Testis (tissue), 3 donors: ENCODE data around the gene PPP1R17. TPM values are rescaled to one million over a fixed set of nuclear protein-coding genes. Genes with fewer than 3 reads are reported as not detected.

ENCODE experiments used
- DNase-seq: peaks from one replicate; pipeline ENCODE4 v3.0.0-alpha.2; 2019
- H3K27ac ChIP-seq, 2 donors: fragments of 200-600 bp; sonication (generic); one replicate each; pipeline ENCODE4 v1.5.1; 2019
- H3K27me3 ChIP-seq: fragments of 200-600 bp; sonication (generic); one replicate; pipeline ENCODE4 v1.5.1; 2019
- H3K36me3 ChIP-seq: fragments of 200-600 bp; sonication (generic); one replicate; pipeline ENCODE4 v1.5.1; 2017; ENCODE audit warnings: low read depth; ENCODE audit errors: missing control alignments
- H3K4me1 ChIP-seq: fragments of 200-600 bp; sonication (generic); one replicate; pipeline ENCODE4 v1.5.1; 2019
- H3K4me3 ChIP-seq, 2 donors: fragments of 200-600 bp; sonication (generic); one replicate each; pipeline ENCODE4 v1.5.1; 2017 to 2019
- H3K9me3 ChIP-seq: fragments of 200-600 bp; sonication (generic); one replicate; pipeline ENCODE4 v1.5.1; 2017
- CTCF ChIP-seq, 3 experiments: fragments of 450-650 bp in 2 of 3; fragments of 200-600 bp in 1 of 3; sonication (generic) in 1 of 3; IDR thresholded peaks; one replicate each; pipeline ENCODE4 v1.5.1; 2016 to 2019; ENCODE audit warnings: antibody characterized with exemption in 3 of 3, mild to moderate bottlenecking in 2 of 3, moderate library complexity in 1 of 3
- POLR2A ChIP-seq: fragments of 450-650 bp; IDR thresholded peaks from one replicate; pipeline ENCODE4 v1.6.1; 2017; ENCODE audit warnings: antibody characterized with exemption, mild to moderate bottlenecking, moderate library complexity
- WGBS, 2 donors: methylation state at CpG; one replicate each; pipeline ENCODE4 v1.1.5; 2018; 5-methylcytosine and 5-hydroxymethylcytosine counted together
- intact Hi-C: fragments of 100-400 bp; cut with DNase I; formaldehyde crosslinking; loops from one replicate; pipeline ENCODE4 v1.15.1; 2023; ENCODE audit warnings: low total_unique reads
- polyA plus RNA-seq: library from polyadenylated mRNA; stranded (reverse); fragments of 350-450 nt; fragmentation: Illumina TruSeq; extraction: RNeasy Lipid Tissue Mini Kit (QIAGEN cat#74804); gene quantifications from one replicate; pipeline ENCODE4 v1.2.3, GENCODE V29; 2014; ENCODE audit warnings: low read depth, low replicate concordance; ENCODE audit not compliant: insufficient read depth
- total RNA-seq, 2 donors: library from RNA; depleted of rRNA; stranded (reverse); fragments of >200 nt; gene quantifications; one replicate each; pipeline ENCODE4 v1.2.3, GENCODE V29; 2016

Gene PPP1R17
- total and polyA plus RNA-seq, 3 donors from 2014 or later, result 1.7 to 4.1 (median 2.4) TPM

GRCh38 chr7:31744294-31744874 is 57.4 kb downstream of the PPP1R17 start:
- no peaks in the 10 kb centered on the region for H3K9me3 ChIP-seq
- no peaks in the 10 kb centered on the region for H3K4me1 ChIP-seq
- 19 to 20% methylated on average over 4 of the region's 4 CpGs for WGBS, 2 donors
- intact Hi-C loops, result no loop called here
- DNase-seq, result peak; percentile 79
- TF ChIP-seq POLR2A (no peak), CTCF (IDR thresholded peaks at IDR 0.05) (peak; percentile 79 to 84 (median 81))
- H3K27me3 ChIP-seq, result no peaks in the 10 kb centered on the region
- no peak overlapping the region for H3K4me3 ChIP-seq
- no peaks in the 10 kb centered on the region for H3K36me3 ChIP-seq
- H3K27ac ChIP-seq, result no peak overlapping the region

- no peak for DNase-seq
- TF ChIP-seq POLR2A, result no peak
- no peak for TF ChIP-seq CTCF (IDR thresholded peaks at IDR 0.05)
- intact Hi-C loops, result no loop called here
- Histone ChIP-seq H3K9me3 (no peaks in the 10 kb centered on the region), H3K27me3 (no peaks in the 10 kb centered on the region), H3K4me3 (no peak overlapping the region), H3K27ac (no peak overlapping the region), H3K36me3 (no peaks in the 10 kb centered on the region), H3K4me1 (no peaks in the 10 kb centered on the region)
Observed at GRCh38 chr7:31747553-31747952, 60.5 kb downstream of the PPP1R17 start.

DNA sequence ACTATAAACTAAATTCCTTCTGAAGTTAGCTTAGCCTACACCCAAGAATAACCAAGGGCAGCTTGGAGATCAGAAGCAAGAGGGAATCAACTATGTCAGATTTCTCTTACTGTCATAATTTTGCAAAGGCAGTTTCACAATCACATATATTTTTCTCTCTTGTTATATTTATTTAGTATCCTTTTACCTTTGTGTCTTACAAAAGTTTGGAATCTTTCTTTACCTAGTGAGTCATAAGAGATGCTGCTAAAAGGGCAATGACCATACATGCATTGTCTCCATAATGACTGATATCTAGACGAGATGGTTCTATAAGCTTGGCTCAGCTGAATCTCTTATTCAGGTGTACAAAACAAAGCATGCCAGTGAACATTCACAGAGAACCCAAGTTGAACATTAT is 61.1 kb downstream of the PPP1R17 start:
- Histone ChIP-seq H3K27ac (no peak overlapping the region), H3K9me3 (no peaks in the 10 kb centered on the region)

DNA sequence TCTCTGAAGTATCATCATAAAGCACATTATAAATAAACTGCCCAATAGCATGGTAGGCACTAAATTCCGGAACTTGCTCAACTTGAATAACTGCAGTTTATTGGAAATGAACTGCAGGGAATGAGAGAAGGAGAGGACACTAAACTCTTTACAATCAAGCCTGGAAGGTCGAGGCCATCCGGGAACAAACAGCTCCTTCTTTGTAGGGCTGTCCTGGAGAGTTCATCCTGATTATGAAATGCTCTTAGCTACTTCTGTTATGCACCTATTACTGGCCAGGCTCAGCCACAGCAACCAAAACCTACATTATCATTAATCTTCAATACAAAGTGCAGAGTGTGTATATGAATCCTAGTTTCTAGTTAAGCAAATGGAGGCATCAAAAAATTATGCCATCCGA is 64.7 kb downstream of the PPP1R17 start:
- TF ChIP-seq POLR2A (no peak), CTCF (IDR thresholded peaks at IDR 0.05) (no peak)
- H3K27ac ChIP-seq, result no peak overlapping the region
- no peak for DNase-seq
- H3K27me3 ChIP-seq, result no peaks in the 10 kb centered on the region
- WGBS, 2 donors, result 60 to 74% methylated on average over 4 of the region's 4 CpGs
- no peaks in the 10 kb centered on the region for H3K9me3 ChIP-seq
- H3K36me3 ChIP-seq, result no peaks in the 10 kb centered on the region
- intact Hi-C loops, result no loop called here
- no peaks in the 10 kb centered on the region for H3K4me1 ChIP-seq
- no peak overlapping the region for H3K4me3 ChIP-seq

More for the DNA sequence above, 61.1 kb downstream of the PPP1R17 start:
- Histone ChIP-seq H3K4me1 (no peaks in the 10 kb centered on the region), H3K36me3 (no peaks in the 10 kb centered on the region), H3K27me3 (no peaks in the 10 kb centered on the region), H3K4me3 (no peak overlapping the region)
- WGBS, 2 donors, result 92 to 95% methylated on average over 1 of the region's 1 CpG
- TF ChIP-seq CTCF (IDR thresholded peaks at IDR 0.05) (no peak), POLR2A (no peak)
- intact Hi-C loops, result no loop called here
- no peak for DNase-seq

Other genes with a start within 250 kb of the PPP1R17 start
- gene ITPRID1, start 173.1 kb upstream of the PPP1R17 start, total RNA-seq, result 1 to 10 TPM; 1.6 to 2.3 TPM
- gene ITPRID1, start 173.1 kb upstream of the PPP1R17 start, polyA plus RNA-seq, result 2.1 TPM